HEK293T (cell line): ENCODE measurements around the gene GXYLT1.

Source experiments
- HDGF ChIP-seq: fragments of 450-650 bp; IDR thresholded peaks from 2 replicates; pipeline ENCODE4 v1.6.1; 2017; ENCODE audit warnings: antibody characterized with exemption, borderline replicate concordance
- SP1 ChIP-seq: fragments of 450-650 bp; IDR thresholded peaks from 2 replicates; pipeline ENCODE4 v1.6.1; 2017
- SUZ12 ChIP-seq: fragments of 450-650 bp; IDR thresholded peaks from 2 replicates; pipeline ENCODE4 v1.6.1; 2016; ENCODE audit warnings: mild to moderate bottlenecking

DNA sequence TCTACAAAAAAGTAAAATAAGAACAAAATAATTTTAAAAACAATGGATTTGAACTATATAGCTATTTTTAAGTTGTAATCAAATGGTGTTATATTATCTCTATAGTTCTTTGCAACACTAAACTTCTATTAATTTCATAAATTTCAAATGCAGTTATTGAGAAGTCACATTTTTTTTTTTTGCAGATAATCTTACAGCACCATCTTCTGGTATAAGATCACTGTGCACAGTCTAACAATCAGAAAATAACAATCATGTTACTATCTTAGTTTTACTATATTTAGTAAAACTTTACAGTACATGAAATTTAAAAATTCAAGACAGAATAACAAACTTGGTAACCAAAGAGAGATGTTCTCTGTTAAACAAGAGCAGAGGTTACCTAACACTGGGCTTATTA lies 40.6 kb downstream of the GXYLT1 start:
- TF ChIP-seq SP1 (no peak), SUZ12 (no peak), HDGF (no peak)
